HPDE6-E6E7 (cell line): ENCODE measurements around the gene DAPK2.

ENCODE experiments used
- DNase-seq: peaks from one replicate; pipeline ENCODE4 v3.0.0; 2011; ENCODE audit warnings: missing footprints; ENCODE audit errors: extremely low spot score

DAPK2 gene

DNA sequence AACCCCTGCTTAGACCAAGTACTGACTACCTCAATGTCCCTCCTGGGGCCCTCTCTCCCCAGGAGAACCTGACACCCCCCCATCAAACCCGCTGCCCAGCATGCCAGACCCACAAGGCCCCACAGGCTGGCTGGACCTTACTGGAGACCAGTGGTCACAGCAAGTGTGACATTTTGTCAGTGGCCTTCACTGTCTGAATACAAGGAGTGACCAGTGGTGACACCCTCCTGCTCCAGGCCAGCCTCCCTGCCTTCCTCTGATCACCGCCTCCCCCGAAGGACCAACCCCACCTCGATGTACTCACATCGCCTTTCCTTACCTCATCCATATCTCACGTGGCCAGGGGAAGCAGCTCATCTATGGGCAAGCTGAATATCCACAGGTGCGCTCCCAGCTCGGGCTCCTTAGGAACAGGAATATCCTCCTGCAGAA is 150.5 kb downstream of the DAPK2 start:
- DNase-seq: no peak

DNA sequence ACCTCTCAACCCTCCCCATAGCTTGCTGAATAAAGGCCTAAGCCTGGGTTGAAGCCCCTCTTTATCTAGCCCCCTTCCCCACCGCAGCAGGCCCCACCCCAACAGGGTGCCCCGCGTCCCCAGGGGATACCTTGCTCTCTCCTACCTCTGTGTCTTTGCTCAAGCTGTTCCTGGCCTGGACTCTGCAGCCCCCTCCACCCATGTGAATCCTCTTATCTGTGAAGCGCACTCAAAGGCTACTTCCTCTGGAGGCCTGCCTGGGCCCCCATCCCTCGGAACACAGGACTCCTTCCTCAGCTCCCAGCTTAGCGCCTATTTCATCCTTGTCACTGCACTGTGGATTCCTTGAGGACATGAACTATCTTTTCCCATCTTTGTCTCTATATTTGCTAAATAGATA is 151.1 kb downstream of the DAPK2 start:
- DNase-seq: no peak

DNA sequence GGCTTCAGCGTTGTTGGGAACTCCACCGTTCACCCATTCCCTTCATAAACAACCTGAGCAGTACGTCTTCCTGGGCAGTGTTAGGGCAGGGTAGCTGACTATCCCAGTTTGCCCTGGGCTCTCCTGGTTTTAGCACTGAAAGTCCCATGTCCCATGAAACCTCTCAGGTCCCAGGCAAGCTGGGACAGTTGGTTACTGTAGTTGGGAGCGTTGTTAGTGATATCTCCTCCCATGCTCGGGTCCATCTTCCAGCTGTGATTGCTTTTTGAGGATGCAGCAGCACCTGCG is 151.7 kb downstream of the DAPK2 start:
- no peak for DNase-seq

DNA sequence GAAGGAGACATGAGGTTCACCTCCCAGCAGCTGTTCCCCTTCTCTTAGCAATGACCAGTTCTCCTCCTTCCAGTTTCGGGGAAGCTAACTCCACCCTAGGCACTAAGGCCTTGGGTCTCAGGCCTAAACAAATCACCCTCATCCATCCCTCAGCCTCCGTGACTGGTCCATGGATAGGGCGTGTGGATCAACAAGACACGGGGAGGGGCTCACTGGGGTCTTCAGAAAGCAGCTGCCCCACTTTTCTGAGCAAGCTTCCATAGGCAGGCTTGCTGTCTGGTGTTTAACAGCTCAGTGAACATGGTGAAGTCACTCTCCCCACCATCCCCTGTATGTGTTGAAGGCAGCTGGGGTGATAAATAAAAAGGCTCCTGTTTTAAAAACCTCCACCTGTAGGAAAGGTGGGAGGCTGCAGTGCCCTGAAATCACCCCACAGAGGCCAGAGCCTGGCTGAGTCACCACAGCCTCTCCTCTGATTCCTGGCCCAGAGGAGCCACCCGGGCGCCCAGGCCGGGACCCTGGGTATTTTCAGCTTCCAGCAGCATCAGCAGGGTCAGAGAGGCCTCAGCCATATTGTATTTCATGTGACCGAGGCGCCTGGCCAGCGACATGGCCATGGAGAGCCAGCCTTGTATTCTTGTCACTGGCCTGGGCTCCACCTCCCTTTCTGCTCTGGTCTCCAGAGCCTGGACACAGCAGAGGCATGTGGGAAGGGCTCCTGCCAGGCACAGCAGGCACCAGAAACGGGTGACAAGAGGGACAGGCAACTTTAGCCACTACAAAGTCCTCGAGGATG is 152.2 kb downstream of the DAPK2 start:
- DNase-seq: no peak

DNA sequence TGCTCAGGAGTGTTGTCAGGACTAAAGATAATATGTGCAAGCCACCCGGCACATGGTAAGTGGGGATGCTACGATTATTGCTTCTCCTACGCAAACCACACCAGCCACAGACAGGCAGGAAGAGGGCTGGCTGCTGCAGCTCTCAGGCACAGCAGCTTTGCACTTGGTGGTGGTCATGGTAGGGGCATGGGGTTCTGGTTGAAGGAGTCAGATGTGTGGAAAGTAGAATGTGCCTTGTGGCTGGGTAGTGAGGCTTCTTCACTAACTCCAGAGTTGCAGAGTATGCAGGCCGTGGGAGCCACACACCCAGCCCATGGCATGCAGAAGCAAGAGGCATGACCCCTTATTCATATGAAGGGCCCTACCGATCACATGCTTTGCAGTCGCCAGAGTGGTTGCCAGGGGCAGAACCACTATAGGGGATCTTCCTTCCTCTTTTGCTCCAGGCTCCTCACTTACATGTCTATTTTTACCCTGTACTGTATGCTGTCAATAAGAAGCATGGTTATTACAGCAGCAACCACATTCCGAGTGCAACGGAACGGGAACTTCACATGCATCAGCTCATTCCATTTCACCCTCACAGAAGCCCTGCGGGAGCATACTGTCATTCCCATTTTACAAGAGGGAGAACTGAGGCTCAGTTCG is 153.4 kb downstream of the DAPK2 start:
- DNase-seq: no peak

DNA sequence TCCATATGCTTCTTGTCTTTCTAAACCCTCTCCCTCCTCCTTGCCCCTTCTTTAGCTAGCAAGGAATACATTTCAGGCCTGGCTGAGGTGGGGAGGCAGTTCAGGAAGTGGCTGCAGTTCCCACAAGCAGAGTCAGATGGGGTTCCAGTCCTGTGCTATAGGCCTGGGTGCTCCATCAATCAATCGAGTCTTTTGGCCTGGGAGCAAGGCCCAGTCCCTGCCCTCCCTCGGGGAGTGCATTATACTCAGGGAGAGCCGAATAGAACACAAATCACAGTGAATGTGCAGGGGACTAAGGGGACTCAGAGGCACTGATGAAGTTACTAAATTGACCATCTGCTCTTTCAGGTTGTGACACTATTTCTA is 154.5 kb downstream of the DAPK2 start:
- DNase-seq: no peak

DNA sequence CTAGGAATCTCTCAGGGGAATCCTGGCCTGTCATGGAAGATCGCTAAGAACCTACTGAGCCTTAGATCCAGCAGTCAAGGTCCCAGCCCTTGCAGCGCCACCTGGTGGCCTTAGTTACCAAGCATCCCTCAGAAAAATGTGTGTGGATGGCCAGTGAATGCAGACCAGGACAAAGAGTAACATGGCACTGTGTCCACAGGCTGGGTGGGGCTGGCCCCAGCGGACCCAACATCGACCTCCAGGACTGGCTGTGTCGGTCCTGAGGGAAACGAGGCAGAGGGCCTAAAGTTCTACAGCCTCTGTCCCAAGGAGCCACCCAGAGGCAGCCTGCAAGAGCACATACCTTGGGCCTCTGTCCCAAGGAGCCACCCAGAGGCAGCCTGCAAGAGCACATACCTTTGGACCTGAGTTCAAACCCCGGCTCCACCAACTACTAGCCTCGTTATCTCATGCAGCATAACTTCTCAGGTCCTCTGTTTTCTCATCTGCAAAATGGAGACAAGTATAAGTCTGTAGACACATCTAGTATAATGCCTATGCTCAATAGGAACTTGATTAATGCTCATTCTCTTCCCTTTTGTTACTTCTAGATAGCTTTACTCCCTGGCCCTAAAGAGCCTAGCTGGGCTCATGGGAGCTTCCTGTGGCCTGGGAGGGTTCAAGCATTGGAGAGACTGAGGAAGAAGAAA is 155.1 kb downstream of the DAPK2 start:
- DNase-seq: peak; percentile 50

DNA sequence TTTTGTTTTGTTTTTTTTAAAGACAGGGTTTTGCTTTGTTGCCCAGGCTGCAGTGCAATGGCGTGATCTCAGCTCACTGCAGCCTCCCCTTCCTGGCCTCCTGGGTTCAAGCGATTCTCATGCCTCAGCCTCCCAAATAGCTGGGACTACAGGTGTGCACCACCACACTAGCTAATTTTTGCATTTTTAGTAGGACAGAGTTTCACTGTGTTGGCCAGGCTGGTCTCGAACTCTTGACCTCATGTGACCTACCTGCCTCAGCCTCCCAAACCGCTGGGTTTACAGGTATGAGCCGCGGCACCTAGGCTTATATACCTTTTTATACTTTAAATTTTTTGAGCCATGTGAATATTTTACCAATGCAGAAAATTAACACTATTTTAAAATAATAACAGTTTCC is 155.7 kb downstream of the DAPK2 start:
- DNase-seq: no peak

DNA sequence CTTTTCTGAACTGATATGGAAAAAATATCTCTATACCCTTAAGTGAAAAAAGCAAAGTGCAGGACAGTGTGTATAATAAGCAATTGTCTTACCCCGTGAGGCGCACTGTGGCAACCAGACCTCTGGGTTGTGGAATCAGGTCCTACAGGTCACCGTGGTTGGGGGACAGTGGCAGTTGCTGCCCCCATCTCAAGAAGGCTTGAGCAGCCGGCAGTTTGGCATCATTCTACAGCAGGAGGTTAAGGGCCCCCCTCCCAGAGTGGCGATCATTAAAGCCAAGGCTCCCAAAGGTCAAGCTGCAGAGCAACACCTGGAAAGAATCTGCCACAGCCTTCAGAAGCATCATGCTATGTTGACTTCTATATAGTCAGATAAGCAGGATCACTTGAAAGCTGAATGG is 156.5 kb downstream of the DAPK2 start:
- DNase-seq: no peak

DNA sequence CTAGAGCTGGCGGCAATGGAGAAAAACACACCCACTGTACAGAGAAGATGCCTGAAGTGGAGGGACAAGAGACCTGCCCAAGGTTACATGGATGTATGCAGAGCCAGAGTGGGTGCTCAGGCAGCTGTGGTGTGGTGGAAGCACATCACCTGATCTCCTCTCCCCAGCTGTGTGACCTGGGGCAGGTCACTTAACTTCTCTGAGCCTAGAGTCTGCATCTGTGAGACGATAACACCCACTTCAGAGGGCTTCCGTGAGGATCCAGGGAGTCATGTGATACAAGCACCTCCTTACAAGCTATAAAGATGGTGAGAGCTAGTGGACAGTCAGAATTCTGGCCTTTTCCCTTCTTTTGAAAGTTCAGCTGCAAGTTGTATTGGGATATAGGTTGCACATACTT is 157.5 kb downstream of the DAPK2 start:
- DNase-seq: no peak

DNA sequence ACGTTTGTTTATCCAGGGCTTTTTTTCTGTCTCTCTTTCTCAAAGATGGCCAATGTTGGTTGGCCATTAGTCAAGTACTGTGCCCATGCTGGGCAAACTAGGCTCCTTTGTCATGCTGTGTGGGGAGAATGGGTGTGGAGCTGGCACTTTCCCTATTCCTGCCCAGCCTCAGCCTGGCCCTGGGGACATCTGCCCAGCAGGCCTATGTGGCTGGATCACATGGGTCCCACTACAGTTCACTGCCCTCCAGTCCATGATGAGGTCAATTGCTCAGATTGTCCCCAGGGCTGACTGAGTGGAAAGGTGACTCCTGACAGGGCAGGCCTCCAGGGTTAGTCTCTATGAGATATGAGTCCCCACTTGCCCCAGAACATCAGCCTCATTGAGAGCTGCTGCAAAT is 158.1 kb downstream of the DAPK2 start:
- DNase-seq: no peak

DNA sequence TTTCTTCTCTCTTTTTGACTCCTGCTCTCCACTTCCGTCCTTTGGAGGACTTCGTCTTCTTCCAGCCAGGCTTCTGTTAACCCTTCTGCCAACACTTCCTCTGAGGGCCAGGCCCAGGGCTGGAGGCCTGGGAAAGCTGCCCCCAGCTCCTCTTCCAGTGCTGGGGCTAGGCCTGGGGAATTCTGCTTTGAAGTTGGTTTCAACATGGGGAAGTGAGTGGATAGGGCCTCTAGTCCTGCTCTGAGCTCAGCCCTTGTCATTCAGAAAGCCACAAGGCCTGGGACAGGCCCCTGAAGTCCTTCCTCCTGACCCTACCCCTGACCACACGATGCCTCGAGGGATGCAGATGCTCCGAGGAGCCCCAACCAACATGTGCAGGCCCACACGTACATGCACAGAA is 158.7 kb downstream of the DAPK2 start:
- DNase-seq: no peak

DNA sequence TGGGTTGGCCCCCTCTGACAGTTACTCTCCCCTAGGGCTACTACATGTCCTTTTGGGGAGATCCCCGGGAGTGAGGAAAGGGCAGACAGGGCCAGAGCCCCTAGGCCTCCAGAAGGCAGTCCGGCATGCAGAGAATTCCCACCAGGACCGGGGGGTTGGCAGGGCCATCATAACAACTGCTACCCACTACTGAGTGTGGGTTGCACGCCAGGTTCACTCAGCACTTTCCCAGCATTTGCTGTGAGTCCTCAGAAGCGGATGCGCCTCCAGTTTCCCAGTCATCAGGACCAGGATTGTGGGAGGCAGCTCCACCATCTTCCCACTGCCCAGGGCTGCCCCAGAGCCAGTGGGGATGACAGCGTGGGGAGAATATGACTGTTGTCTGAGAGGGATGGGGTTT is 161.3 kb downstream of the DAPK2 start:
- no peak for DNase-seq

DNA sequence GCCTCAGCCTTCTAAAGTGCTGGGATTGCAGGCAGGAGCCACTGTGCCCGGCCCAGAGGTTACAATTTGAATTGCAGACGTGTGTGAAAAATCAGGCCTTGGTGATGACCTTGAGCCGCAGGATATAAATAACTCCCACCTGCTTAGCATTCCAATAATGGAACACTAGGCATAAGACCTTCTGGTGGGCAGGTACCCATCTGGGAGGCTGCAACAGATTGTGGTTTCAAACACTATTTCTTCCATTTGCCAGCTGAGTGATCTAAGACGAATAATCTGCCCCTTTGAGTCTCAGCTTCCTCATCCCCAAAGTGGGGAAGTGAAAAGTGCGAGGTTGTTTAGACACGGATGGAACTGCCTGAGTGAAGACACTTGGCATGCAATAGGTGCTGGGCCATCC is 164.9 kb downstream of the DAPK2 start:
- DNase-seq: no peak

DNA sequence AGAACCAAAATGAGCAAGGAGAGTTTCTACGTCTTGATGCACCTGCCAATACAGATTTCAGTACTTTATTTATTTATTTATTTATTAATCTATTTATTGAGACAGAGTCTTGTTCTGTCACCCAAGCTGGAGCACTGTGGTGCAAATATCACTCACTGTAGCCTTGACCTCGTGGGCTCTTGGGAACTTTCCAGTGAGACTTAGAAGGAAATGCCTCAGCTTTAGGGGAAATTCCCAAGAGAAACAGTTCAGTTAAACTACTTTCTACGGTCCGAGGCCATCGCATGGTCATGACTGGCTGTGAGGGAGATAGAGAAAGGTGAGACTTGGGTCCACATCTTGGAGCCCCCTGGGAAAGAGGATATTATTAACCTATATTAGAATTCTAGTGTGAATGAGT is 165.5 kb downstream of the DAPK2 start:
- no peak for DNase-seq

DNA sequence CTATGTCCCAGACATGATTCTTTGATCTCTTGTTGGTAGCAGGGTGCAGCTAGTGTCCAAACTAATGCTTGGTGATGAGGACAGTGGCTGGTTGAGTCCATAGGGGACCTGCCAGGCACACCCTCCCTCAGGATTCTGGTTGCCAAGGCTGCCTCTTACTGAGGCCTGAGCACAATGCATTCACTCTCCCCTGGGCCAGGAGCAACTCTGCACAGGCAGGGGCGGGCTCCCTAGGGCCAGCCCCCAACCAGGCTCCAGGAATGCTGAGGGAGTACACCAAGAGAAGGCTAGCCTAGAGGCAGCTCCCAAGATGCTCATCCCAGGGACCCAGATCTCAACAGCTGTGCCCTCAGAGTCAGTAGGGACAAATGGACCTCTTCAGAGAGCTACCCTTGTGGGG is 166.3 kb downstream of the DAPK2 start:
- DNase-seq: no peak

DNA sequence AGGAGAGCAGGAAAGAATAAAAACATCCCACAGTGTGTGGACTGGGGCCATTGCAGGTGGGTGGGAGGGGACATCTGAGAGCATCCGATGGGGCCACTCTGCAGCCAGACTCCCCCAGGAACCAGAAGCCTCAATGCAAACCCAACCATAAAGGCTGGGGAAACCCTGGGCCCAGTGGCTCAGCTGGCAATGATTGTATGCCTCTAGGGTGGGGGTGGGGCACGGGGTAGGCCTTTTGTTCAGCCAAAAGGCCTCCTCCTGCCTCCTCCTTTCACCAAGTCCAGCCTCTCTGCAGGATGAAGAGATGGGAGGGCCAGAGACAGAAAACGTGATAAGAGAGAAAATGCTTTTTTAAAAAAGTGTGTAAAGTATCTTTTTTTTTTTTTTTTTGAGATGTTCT is 167.1 kb downstream of the DAPK2 start:
- DNase-seq: no peak

DNA sequence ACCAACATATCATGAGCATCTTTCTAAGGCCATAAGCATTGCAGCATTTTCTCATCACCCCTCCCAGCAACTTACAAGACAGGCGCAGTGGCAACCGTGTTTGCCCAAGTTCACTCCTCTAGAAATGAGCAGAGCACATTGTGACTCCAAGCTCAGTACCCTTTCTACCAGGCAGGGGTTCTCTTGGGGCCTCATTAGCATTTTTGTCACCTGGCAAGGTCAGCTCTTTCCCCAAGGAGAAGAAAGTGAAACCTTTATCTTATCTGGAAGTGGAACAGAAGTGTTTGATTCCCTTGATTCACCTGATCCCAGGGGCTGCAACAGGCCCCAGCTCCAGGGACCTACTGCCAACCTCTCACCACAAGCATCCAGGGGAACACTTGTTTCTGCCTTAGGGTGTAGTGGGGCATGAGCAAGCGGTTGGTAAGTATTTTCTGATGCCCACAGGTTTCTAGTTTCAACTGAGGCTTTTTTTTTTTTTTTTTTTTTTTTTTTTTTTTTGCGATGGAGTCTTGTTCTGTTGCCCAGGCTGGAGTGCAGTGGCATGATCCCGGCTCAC is 168.5 kb downstream of the DAPK2 start:
- no peak for DNase-seq

DNA sequence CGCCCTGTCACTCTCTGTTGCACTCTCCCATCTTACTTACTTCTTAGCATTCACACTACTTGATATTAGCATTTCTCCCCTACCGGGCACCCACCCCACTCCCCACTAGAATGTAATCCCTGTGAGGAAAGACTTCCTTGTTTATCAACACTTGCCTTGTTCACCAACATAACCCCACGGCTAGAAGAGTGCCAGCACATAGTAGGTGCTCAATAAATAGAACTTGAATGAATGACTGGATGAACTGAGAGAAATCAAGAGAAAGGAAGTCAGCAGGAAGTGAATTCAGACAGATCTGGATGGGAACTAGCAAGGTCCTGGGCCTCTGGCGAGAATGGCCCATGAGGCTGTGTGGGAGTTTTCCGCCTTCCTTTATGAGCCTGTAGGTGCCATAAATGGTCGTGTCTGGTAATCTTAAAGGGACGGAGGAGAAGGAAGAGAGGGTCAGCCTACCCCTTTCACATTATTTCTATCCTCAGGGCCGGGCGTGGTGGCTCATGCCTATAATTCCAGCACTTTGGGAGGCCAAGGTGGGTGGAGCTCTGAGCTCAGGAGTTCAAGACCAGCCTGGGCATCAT is 170.1 kb downstream of the DAPK2 start:
- no peak for DNase-seq

DNA sequence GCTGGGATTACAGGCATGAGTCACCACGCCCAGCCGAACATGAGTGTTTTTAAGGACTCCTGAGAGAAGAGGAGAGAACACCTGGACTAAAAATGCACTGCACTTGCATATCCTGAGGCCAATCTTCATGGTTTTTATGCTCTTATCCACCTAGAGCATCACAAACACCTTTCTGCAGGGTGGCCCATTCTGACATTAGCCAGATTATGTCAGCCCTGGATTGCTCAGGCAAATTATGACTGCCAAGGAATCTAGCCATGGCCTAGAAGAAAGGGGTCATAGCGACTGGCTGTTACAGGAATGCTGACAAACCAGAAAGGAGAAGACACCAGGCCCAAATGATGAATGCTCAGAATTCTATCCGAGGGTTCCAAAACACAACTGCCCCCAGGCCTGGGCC is 171.7 kb downstream of the DAPK2 start:
- no peak for DNase-seq

DNA sequence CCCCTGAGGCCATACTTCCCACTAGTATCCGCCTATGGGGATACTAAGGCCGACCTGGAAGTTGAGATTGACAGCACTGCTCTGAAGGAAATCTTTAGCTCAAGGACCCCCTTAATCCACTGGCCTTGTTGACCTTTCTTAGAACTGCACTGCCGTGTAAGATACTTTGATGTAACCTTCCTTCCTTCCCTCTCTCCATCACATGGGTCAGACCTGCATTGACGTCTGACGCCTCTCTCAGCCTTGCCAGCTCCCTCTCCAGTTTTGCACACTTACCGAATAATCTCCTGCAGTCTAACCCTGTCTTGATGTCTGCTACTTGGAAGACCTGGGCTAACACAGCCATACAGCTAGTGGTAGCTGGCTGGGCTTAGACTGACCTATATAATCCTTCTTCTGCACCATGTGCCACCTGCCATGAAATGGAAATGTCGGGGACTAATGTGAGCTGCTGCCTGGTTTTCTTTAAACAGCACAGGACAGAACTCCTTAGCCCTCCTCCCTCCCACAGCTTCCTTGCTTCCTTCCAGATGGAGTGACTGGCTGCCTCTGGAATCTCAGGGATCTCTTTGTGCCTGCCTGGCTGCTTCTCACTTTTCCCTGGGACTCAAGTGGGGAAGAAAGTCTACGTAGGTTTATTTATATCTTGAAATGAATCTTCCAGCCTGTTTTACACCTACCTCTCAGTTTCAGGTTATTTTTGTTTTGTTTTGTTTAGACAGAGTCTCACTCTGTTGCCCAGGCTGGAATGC is 173.3 kb downstream of the DAPK2 start:
- DNase-seq: no peak
